ENCODE results near the gene FSTL3. TPM values are rescaled to one million over a fixed set of nuclear protein-coding genes. Genes with fewer than 3 reads are reported as not detected.

Gene FSTL3
- total RNA-seq, 1 experiment from 2014 or later = 95.5 TPM

GRCh38 chr19:643736-644135 is 32.5 kb upstream of the FSTL3 start:
- no peak for DNase-seq (ENCODE audit: low read depth)
- in situ Hi-C loops (cut with HindIII; ENCODE audit: low pct_unique_long_range_greater_than_20kb, low sequenced_read_pairs) = no loop called here

- DNase-seq (ENCODE audit: low read depth) = no peak
- in situ Hi-C loops (cut with HindIII; ENCODE audit: low pct_unique_long_range_greater_than_20kb, low sequenced_read_pairs) = no loop called here
These were observed 31.8 kb upstream of the FSTL3 start for GRCh38 chr19:644363-644762.

GRCh38 chr19:644789-645188 is 31.4 kb upstream of the FSTL3 start:
- DNase-seq (ENCODE audit: low read depth) = no peak
- in situ Hi-C loops (cut with HindIII; ENCODE audit: low pct_unique_long_range_greater_than_20kb, low sequenced_read_pairs) = no loop called here

GRCh38 chr19:645912-646778 is 30.0 kb upstream of the FSTL3 start:
- no peak for DNase-seq (ENCODE audit: low read depth)
- in situ Hi-C loops (cut with HindIII; ENCODE audit: low pct_unique_long_range_greater_than_20kb, low sequenced_read_pairs) = no loop called here

GRCh38 chr19:646779-647565 is 29.2 kb upstream of the FSTL3 start:
- in situ Hi-C loops (cut with HindIII; ENCODE audit: low pct_unique_long_range_greater_than_20kb, low sequenced_read_pairs) = no loop called here
- DNase-seq (ENCODE audit: low read depth) = no peak

- no peak for DNase-seq (ENCODE audit: low read depth)
- in situ Hi-C loops (cut with HindIII; ENCODE audit: low pct_unique_long_range_greater_than_20kb, low sequenced_read_pairs) = no loop called here
These were observed 28.5 kb upstream of the FSTL3 start for GRCh38 chr19:647566-648284.

- in situ Hi-C loops (cut with HindIII; ENCODE audit: low pct_unique_long_range_greater_than_20kb, low sequenced_read_pairs) = no loop called here
- no peak for DNase-seq (ENCODE audit: low read depth)
These were observed 27.9 kb upstream of the FSTL3 start for GRCh38 chr19:648305-648704.

- no peak for DNase-seq (ENCODE audit: low read depth)
- in situ Hi-C loops (cut with HindIII; ENCODE audit: low pct_unique_long_range_greater_than_20kb, low sequenced_read_pairs) = no loop called here
These were observed 27.0 kb upstream of the FSTL3 start for GRCh38 chr19:648904-649801.

GRCh38 chr19:650121-650520 is 26.1 kb upstream of the FSTL3 start:
- DNase-seq (ENCODE audit: low read depth) = no peak
- in situ Hi-C loops (cut with HindIII; ENCODE audit: low pct_unique_long_range_greater_than_20kb, low sequenced_read_pairs) = no loop called here

GRCh38 chr19:651114-651818 is 24.9 kb upstream of the FSTL3 start:
- DNase-seq (ENCODE audit: low read depth) = no peak
- in situ Hi-C loops (cut with HindIII; ENCODE audit: low pct_unique_long_range_greater_than_20kb, low sequenced_read_pairs) = no loop called here

- DNase-seq (ENCODE audit: low read depth) = no peak
- in situ Hi-C loops (cut with HindIII; ENCODE audit: low pct_unique_long_range_greater_than_20kb, low sequenced_read_pairs) = no loop called here
These were observed 24.2 kb upstream of the FSTL3 start for GRCh38 chr19:651991-652390.

- DNase-seq (ENCODE audit: low read depth) = no peak
- in situ Hi-C loops (cut with HindIII; ENCODE audit: low pct_unique_long_range_greater_than_20kb, low sequenced_read_pairs) = no loop called here
These were observed 23.5 kb upstream of the FSTL3 start for GRCh38 chr19:652467-653389.

- in situ Hi-C loops (cut with HindIII; ENCODE audit: low pct_unique_long_range_greater_than_20kb, low sequenced_read_pairs) = no loop called here
- DNase-seq (ENCODE audit: low read depth) = no peak
These were observed 22.8 kb upstream of the FSTL3 start for GRCh38 chr19:653425-653824.

GRCh38 chr19:655691-656090 is 20.5 kb upstream of the FSTL3 start:
- no peak for DNase-seq (ENCODE audit: low read depth)
- in situ Hi-C loops (cut with HindIII; ENCODE audit: low pct_unique_long_range_greater_than_20kb, low sequenced_read_pairs) = no loop called here

GRCh38 chr19:656751-657559 is 19.2 kb upstream of the FSTL3 start:
- in situ Hi-C loops (cut with HindIII; ENCODE audit: low pct_unique_long_range_greater_than_20kb, low sequenced_read_pairs) = no loop called here
- no peak for DNase-seq (ENCODE audit: low read depth)

- in situ Hi-C loops (cut with HindIII; ENCODE audit: low pct_unique_long_range_greater_than_20kb, low sequenced_read_pairs) = no loop called here
- DNase-seq (ENCODE audit: low read depth) = no peak
These were observed 18.6 kb upstream of the FSTL3 start for GRCh38 chr19:657611-658010.
